ENCODE data around the gene S100A13.
A peak's percentile ranks its signal among the peaks of the same experiment; 100 is the strongest.
"Not testable (repeated sequence)": the region's sequence is repeated elsewhere in the genome, so short reads cannot be mapped to it uniquely, and the experiment has no call there.

The S100A13 gene

DNA sequence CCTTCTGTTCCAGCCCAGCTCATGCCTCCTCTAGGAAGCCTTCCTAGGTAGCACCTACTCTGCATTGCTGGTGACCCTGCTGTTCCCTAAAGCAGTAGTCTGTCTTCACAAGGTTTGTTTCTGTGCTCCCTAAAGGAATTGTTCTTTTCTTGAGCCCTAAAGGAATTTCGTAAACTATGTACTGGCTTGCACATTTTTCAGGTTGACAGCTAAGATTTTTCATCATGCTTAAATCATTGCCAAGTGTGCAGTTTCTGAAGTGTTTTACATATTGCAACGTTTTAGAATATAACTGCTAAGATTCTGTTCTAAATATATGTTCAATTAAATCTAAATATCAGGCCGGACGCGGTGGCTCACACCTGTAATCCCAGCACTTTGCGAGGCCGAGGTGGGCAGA lies 27.5 kb downstream of the S100A13 start:
- no peak for DNase-seq

DNA sequence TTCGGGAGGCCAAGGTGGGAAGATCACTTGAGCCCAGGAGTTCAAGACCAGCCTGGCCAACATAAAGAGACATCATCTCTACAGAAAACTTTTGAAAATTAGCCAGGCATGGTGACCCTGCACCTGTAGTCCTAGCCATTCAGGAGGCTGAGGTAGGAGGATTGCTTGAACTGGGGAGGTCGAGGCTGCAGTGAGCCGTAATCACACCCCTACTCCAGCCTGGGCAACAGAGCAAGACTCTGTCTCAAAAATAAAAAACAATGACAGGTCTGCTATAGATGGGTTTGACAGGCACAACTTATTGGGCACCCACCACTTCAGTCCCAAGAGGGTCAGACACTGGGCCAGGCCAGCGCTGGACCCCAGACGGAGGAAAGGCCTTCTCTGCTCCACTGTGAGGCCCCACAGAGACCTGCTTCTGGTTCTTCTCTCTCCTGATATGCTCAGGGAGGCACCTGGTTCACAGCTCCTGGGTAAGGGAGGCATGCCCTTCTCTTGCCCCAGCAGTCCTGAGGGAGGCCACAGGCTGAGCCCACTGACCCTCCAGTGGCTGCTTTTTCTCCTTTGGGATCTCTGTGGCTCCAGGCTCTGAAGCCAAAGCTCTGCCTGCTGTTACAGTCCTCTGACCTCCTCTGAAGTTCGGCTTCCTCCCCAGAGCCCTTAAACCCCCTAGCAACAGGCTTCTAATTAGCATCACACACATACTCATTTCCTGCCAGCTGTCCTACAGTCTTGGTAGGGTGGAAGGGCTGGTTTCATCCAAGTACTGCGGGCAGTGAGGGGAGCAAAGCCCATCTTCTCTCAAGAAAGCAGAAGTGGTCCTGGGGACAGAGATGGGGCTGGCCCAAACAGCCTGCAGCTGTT lies 28.8 kb downstream of the S100A13 start:
- DNase-seq, result peak; percentile 18

DNA sequence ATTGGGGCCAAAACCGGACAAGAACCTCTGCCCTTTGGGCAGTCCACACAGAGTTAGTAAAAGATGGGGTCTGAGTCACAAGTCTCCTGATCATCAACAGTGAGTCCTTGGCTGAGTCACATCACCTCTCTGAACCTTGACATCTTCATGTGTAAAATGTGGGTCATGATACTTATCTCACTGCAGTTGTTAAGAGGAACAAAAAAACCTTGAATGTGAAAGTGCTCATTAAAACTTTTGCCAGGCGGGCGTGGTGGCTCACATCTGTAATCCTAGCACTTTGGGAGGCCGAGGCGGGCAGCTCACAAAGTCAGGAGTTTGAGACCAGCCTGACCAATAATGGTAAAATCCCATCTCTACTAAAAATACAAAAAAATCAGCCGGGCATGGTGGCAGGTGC lies 30.1 kb downstream of the S100A13 start:
- DNase-seq, result no peak

DNA sequence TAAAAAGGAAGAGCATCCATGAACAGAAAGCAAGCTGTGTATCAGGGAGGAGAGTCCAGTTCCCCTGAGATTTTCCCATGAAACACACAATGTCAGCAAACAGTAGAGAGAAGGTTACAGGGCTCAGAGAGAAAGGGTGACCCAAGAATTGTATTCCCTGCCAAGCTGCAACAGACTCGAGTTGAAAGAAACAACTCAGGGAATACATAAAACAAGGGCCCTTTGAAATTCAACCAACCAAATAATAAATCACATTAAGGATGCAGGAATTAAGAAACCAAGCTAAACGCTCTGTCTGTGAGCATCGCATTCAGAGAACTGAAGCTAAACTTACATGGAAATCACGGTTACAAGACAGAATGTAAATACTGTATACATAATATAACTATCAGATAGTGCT lies 34.6 kb downstream of the S100A13 start:
- no peak for DNase-seq

DNA sequence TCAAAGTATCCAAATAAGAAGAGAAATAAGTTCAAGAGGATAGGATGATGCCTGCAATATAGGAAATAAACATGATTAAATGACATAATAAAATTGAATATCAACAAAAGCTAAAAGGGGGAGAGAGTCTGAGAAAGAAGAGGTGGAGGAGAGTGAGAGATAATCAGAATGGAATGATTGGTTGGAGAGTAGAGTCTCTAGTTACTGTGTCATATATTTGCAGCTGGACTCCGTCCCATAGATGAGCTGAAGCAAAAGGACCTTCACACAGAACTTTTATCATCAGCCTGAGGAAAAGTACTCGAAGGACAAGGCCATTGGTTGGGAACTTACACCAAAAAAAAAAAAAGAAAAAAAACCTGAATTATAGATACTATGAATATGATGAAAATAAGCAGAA lies 38.8 kb downstream of the S100A13 start:
- no peak for DNase-seq

DNA sequence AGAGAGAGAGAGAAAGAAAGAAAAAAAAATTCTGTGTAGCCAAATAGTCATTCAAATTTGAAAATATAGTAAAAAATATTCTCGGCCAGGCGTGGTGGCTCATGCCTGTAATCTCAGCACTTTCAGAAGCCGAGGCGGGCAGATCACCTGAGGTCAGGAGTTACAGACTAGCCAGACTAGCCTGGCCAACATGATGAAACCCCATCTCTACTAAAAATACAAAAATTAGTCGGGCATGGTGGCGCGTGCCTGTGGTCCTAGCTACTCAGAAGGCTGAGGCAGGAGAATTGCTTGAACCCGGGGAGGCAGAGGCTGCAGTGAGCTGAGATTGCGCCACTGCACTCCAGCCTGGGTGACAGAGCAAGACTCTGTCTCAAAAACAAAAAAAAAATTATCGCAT lies 39.3 kb downstream of the S100A13 start:
- DNase-seq, result not testable (repeated sequence)

DNA sequence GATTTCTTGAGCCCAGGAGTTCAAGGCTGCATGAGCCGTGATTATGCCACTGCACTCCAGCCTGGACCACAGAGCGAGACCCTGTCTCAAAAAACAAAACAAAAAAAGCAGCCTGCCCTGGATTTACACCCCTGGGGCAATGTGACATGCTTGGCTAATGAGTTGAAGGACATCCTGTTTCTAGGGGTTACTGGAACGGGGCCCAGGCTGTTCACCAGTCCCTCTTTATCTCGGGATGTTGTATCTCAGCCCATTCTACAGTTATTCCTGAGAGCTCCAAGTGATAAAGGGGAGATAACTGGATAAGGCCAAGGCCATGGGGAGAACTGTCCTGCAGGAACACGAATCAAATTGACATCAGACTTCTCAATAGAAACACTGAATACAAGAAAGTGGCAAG lies 40.0 kb downstream of the S100A13 start:
- no peak for DNase-seq

DNA sequence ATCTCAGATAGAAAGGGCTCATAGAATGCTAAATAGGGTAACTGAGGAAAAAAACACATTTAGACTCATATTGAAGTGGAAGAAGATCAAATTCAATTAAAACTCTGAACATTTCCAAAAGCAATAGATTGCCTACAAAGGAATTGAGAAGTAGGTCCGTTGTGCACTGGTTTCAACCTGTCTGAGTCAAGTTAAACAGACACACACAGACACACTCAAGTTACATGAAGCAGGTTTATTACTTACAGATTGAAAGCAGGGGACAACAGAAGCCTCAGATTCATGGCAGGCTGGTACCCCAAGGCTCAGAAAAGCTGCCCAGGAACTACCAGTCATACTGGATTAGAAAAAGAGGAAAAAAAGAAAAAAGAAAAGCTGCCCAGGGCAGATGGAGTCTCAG lies 41.0 kb downstream of the S100A13 start:
- no peak for DNase-seq

DNA sequence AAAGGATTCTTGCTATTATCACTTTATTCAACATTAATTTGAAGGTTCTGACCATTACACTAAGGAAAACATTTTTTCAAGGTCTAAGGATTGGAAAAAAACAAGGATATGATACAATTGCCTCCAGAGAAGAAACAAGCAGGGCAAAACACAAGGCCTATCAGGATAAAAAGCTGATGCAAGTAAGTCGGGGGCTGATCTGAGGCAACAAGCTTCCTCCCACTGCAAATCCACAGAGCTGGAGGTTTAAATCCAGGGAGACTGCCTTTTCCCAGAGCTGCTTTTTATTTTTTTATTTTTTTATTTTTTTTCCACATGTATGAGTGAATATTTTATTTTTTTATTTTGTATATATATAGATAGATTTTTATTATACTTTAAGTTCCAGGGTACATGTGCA lies 42.3 kb downstream of the S100A13 start:
- DNase-seq, result no peak

DNA sequence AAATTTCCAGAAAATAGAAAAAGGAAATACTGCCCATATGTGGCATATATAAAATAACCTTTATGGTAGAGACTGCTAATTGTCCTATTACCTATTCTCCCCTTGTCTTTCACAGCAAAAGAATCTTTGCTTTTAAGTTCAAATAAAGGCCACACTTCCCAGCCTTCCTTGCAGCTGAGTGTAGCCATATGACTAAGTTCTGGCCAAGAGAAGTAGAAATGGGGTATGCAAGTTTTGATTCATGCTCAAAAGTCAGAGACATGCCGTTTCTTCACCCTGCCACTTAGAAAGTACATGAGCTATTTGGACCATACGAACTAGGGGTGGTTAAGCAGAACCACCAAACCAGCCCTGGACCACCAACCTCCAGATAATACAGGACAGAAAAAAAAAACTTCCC lies 43.3 kb downstream of the S100A13 start:
- DNase-seq, result no peak

DNA sequence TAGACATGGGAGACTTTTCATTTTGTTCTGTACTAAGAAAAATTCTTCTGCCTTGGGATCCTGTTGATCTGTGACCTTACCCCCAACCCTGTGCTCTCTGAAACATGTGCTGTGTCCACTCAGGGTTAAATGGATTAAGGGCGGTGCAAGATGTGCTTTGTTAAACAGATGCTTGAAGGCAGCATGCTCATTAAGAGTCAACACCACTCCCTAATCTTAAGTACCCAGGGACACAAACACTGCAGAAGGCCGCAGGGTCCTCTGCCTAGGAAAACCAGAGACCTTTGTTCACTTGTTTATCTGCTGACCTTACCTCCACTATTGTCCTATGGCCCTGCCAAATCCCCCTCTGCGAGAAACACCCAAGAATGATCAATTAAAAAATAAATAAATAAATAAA lies 43.8 kb downstream of the S100A13 start:
- not testable (repeated sequence) for DNase-seq

DNA sequence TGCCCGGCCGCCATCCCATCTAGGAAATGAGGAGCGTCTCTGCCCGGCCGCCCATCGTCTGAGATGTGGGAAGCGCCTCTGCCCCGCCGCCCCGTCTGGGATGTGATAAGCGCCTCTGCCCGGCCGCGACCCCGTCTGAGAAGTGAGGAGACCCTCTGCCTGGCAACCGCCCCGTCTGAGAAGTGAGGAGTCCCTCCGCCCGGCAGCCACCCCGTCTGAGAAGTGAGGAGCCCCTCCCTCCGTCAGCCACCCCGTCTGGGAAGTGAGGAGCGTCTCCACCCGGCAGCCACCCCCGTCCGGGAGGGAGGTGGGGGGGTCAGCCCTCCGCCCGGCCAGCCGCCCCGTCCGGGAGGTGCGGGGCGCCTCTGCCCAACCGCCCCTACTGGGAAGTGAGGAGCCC lies 44.5 kb downstream of the S100A13 start:
- not testable (repeated sequence) for DNase-seq

DNA sequence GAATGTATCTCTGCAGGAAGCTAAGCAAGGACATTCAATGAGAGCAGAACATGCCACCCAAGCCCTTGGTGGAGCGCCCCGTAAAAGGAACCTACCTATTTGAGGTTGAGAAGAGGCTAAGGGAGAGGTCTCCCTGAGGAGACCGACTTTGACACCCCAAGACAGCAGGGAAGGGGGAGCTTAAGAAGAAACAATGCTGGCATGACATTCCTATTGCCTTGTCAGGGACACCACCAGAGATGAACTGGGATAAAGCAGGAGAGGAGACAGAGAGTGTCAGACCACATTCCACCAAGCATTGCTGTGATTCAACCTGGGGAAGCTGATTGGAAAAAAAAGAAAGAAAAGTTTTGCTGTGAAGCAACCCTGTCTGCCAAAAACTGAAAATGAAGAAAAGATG lies 48.4 kb downstream of the S100A13 start:
- no peak for DNase-seq

DNA sequence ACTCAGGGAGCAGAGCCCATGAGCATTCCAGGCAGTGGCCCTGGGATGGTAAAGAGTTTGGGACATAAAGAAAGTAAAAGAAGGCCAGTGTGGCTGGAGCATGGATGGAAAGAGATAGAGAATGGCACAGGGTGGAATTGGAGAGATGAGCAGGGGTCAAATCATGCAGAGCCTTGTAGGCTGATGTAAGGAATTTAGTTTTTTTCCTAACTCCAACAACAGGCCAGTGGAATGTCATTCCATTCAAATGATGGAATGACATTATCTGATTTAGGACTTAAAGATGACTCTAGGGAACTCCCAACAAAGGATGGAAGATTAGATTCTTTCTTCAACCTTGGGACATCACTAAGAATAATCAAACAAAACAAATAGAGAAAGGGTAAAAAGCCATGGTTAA lies 48.8 kb downstream of the S100A13 start:
- DNase-seq, result no peak

DNA sequence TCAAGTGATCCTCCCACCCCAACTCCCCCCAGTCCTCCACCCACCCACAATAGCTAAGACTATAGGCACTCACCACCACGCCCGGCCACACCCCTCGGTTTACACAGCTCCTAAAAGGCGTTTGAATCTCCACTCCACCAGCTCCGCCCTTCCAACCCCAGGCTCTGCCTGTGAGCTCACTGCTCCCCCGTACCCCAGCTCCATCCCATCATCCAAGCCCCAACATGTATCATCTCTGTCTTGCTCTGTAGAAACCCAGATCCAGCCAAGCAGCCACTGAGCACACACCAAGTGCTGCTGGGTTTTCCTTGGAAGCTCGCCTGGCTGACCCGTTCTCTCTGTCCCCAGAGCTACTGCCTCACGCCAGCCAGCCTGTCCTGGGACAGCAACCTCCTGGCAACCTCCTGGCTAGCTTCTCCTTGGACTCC lies 49.7 kb downstream of the S100A13 start:
- no peak for DNase-seq

DNA sequence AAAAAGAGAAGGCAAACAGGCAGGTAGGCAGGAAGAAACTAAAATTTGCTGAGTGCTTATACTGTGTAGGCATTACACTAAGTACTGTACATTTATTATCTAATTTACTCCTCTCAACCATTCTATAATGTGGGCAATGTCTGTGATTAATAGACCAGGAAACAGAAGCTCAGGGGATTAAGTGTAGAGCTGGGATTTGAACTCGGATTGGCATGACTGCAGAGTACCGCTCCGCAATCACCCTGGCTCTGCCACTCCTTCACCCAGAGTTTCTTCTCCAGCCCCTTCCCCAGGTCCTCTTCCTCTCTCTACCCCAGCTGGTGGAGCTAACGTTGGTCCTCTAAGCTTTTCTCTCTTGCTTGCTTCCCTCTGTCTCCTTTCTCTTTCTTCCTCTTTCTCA lies 50.2 kb downstream of the S100A13 start:
- DNase-seq, result no peak

DNA sequence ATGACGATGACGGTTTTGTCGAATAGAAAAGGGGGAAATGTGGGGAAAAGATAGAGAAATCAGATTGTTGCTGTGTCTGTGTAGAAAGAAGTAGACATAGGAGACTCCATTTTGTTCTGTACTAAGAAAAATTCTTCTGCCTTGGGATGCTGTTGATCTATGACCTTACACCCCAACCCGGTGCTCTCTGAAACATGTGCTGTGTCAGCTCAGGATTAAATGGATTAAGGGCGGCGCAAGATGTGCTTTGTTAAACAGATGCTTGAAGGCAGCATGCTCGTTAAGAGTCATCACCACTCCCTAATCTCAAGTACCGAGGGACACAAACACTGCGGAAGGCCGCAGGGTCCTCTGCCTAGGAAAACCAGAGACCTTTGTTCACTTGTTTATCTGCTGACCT lies 51.8 kb downstream of the S100A13 start:
- not testable (repeated sequence) for DNase-seq

DNA sequence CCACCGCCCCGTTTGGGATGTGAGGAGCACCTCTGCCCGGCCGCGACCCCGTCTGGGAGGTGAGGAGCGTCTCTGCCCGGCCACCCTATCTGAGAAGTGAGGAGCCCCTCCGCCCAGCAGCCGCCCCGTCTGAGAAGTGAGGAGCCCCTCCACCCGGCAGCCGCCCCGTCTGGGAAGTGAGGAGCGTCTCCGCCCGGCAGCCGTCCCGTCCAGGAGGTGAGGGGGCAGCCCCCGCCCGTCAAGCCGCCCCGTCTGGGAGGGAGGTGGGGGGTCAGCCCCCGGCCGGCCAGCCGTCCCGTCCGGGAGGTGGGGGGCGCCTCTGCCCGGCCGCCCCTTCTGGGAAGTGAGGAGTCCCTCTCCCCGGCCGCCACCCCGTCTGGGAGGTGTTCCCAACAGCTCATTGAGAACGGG lies 52.2 kb downstream of the S100A13 start:
- DNase-seq, result not testable (repeated sequence)

DNA sequence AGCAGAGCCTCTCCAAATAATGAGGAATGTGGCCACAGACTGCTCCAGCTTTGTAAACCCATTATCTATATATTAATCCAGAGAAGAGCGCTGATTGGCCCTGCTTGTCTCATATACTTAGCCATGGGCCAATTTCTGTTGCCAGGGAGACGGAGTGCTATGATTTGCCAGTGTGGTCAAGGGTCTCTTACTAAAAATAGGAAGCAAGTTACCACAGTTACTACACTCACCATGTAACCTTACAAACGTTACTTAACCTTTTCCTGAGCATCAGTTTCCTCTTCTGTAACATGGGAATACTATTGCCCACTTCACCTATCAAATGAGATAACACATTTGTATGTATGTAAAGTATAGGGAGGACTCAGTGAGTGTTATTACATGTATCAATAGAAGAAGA lies 54.0 kb downstream of the S100A13 start:
- no peak for DNase-seq

DNA sequence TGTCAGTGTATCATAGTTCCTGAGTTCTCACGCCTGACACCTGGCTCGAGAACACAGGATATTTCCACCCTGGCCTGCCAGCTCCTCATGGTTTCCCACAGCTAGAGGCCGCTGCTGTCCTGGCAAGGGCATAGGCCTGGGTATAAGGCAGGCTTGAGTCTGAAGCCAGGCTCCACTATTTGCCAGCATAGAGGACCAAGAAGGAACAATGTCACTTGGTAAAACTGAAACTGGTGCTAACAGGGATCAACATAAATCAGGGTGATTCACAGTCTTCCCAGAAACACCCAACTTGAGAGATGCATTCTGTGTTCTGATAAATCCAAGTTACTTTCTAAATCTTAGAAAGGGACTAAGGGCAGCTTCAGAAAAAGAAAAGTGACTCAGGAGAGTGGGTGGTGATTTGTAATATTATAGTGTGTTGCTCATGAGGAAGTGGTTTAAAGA lies 54.7 kb downstream of the S100A13 start:
- no peak for DNase-seq

DNA sequence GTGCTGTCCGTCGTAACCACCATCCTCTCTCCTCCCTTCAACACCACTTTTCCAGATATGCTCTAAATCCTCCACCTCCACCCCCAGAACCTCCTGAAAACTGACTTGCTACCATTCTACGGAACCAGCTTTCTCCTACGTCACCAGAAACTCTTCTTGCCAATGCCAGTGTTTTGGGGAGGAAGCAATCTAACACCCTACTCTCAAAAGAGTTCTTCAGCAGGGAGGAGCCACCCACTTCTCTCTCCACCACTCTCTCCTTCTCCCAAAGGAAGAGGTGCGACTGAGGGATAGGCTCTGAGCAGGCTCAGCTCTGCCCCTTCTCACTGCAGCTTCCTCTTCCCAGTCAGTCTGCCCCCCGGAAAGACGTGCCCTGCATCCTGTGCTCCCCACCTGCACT lies 55.6 kb downstream of the S100A13 start:
- no peak for DNase-seq

DNA sequence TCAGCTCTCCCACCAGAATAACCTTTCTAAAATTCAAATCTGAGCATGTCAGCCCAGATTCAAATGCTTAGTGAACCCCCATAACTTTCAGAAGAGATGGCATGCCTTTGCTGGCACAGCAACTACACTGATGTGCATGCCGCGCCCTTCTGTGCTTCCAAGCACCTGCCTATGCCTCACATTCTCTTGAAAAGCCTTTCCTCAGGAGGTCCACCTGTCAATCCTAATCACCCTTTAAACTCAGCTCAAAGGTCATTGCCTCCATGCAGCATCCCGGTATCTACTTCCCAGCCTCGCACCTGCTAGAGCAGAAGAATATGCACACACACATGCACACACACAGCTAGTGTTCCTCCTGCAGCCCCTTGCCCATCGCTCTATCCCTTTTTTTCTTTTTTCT lies 56.4 kb downstream of the S100A13 start:
- no peak for DNase-seq

DNA sequence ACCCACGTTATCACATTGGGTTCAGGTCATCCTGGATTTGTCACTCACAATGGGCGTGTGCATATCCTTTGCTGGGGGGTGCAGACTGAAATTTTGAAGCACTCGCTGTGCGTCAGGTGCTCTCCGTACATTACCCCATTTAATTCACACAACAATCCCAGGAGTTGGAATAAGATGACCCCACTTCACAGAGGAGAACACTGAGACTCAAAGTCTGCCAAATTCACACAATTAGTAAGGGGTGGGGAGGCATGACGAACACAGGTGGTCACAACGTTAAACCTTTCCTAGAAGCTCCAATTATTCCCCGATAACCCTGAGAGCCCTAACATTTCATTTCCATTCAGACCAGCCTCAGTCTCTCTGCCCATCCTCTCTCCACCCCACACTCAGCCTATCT lies 57.8 kb downstream of the S100A13 start:
- DNase-seq, result no peak
